Measurements from ENCODE around the gene LRRC59. TPM values are rescaled to one million over a fixed set of nuclear protein-coding genes. Genes with fewer than 3 reads are reported as not detected.

LRRC59 gene
- polyA plus RNA-seq, 3 donors from 2014 or later: 16.8 to 30.3 (median 23.9) TPM

- DNase-seq: no peak
- Mint-ChIP-seq H3K36me3 (peaks cover 22 to 61% (median 60%) of the 10 kb centered on the region in 3 donors), H3K4me1 (peaks cover 1 to 22% of the 10 kb centered on the region in 2 donors), H3K27me3 (ENCODE audit: low read depth in 3 of 3) (peaks cover 0 to 4% (median 3%) of the 10 kb centered on the region in 3 donors), H3K9me3 (no peaks in the 10 kb centered on the region), H3K27ac (no peak overlapping the region), H3K4me3 (no peak overlapping the region)
Observed at GRCh38 chr17:50388728-50389127, 8.6 kb downstream of the LRRC59 start.

DNA sequence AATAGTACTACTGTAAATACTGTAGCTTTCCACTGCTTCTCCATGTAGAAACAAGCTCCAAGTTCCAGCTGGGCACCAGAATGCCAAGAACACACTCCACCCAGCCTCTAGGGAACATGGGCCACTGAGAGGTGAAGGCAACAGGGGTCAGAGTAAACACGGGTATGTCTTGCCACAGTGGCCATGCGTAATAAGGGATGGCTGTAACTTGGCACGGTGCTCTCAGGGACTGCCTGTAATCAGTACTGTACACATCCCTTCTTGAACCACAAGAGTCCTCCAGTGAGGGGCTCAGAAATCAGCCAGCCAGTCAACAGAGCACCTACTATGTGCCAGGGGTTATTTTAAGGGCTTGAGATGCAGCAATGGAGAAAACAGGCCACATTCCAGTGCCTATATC, 10.8 kb downstream of the LRRC59 start:
- Mint-ChIP-seq H3K27me3 (ENCODE audit: low read depth in 3 of 3) (peaks cover 0 to 4% (median 3%) of the 10 kb centered on the region in 3 donors), H3K4me1 (peaks cover 1 to 14% of the 10 kb centered on the region in 2 donors), H3K9me3 (no peaks in the 10 kb centered on the region), H3K27ac (peak overlapping the region in 1 of 6 donors; percentile 30), H3K4me3 (no peak overlapping the region), H3K36me3 (peaks cover 19 to 58% (median 50%) of the 10 kb centered on the region in 3 donors)
- DNase-seq: no peak

GRCh38 chr17:50382931-50383330, 14.4 kb downstream of the LRRC59 start:
- no peak overlapping the region for H3K27ac Mint-ChIP-seq
- peaks cover 19 to 37% (median 27%) of the 10 kb centered on the region in 3 donors for H3K36me3 Mint-ChIP-seq
- H3K27me3 Mint-ChIP-seq (ENCODE audit: low read depth in 3 of 3): peaks cover 0 to 11% (median 3%) of the 10 kb centered on the region in 3 donors
- H3K4me3 Mint-ChIP-seq: no peak overlapping the region
- no peaks in the 10 kb centered on the region for H3K9me3 Mint-ChIP-seq
- peaks cover 1 to 14% of the 10 kb centered on the region in 2 donors for H3K4me1 Mint-ChIP-seq
- DNase-seq: no peak

GRCh38 chr17:50381920-50382319, 15.4 kb downstream of the LRRC59 start:
- Mint-ChIP-seq H3K9me3 (no peaks in the 10 kb centered on the region), H3K4me3 (no peak overlapping the region), H3K36me3 (peaks cover 13 to 27% (median 17%) of the 10 kb centered on the region in 3 donors), H3K27ac (peak overlapping the region in 1 of 6 donors; percentile 25), H3K4me1 (peaks cover 1 to 6% of the 10 kb centered on the region in 2 donors), H3K27me3 (ENCODE audit: low read depth in 3 of 3) (peaks cover 0 to 11% (median 3%) of the 10 kb centered on the region in 3 donors)
- DNase-seq: no peak

DNA sequence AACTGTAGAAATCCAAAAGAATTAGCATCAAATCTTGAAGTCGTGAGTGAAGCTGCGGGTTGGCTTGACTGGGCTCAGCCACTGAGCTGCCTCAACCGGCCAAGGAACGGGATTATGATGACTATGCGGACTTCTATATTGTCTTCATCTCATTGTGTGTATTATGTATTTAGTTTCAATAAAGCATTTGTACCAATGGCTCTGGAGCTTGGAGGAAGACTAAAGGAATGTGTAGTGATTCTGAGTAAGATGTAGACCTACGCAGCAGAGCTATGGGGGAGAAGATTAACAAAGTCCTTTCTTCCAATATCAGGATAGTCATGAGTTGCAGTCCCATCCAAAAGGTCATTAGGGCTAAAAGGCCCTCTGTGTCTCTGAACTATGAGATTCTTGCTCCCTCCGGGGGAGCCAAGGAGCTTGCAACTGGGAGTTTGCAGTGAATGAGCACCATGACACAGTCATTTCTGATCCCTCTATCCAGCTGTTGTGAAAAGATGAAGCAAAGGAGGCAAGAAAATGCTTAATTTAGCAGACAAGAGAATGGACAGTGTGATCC, 16.0 kb downstream of the LRRC59 start:
- Mint-ChIP-seq H3K4me1 (peaks cover 0 to under 1% of the 10 kb centered on the region in 2 donors), H3K9me3 (no peaks in the 10 kb centered on the region), H3K4me3 (no peak overlapping the region), H3K36me3 (peaks cover 12 to 25% (median 13%) of the 10 kb centered on the region in 3 donors), H3K27ac (no peak overlapping the region), H3K27me3 (ENCODE audit: low read depth in 3 of 3) (peaks cover 0 to 11% (median 3%) of the 10 kb centered on the region in 3 donors)
- DNase-seq: no peak

- Mint-ChIP-seq H3K4me3 (no peak overlapping the region), H3K9me3 (no peaks in the 10 kb centered on the region), H3K36me3 (peaks cover 10 to 24% (median 13%) of the 10 kb centered on the region in 3 donors), H3K27me3 (ENCODE audit: low read depth in 3 of 3) (peaks cover 0 to 11% (median 3%) of the 10 kb centered on the region in 3 donors), H3K4me1 (no peaks in the 10 kb centered on the region), H3K27ac (no peak overlapping the region)
- no peak for DNase-seq
Observed at GRCh38 chr17:50380369-50381259, 16.7 kb downstream of the LRRC59 start.

DNA sequence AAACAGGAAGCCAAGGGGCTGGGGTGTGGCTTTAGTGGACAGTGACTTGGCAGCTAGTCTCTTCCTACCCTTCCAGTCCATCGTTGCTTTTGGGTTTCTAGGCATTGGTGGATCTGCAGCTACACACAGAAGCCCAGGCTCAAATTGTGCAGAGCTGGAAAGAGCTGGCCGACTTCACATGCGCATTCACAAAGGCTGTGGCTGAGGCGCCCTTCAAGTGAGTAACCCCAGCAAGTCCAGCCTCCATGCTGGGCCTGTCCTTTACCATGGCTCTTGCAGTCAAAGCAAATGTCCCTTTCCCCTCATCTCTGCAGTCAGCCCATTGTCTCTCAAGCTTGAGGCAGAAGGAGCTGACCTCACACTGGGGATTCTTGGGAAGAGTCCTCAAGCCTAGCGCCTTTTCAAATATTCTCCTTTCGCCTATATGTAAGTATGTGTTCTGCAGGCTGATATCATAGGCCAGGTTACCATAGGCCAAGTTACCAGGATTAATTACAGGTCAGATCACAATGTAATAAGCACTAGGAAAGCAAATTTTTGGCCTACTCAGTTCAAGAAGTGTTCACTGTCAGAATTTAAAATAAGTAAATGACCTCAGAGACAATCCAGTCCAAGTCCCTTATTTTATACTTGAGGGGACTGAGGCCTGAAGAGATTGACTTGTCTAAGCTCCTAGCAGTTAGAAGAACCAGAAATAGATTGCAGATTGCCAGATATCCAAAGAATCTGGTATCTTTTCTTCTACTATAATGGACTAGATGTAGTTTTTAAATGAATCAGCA, 17.8 kb downstream of the LRRC59 start:
- no peak overlapping the region for H3K4me3 Mint-ChIP-seq
- H3K27ac Mint-ChIP-seq: peak overlapping the region in 1 of 6 donors; percentile 48
- peaks cover 3 to 14% (median 8%) of the 10 kb centered on the region in 3 donors for H3K36me3 Mint-ChIP-seq
- H3K27me3 Mint-ChIP-seq (ENCODE audit: low read depth in 3 of 3): peaks cover 0 to 8% (median 3%) of the 10 kb centered on the region in 3 donors
- no peaks in the 10 kb centered on the region for H3K9me3 Mint-ChIP-seq
- no peak for DNase-seq
- no peaks in the 10 kb centered on the region for H3K4me1 Mint-ChIP-seq

DNA sequence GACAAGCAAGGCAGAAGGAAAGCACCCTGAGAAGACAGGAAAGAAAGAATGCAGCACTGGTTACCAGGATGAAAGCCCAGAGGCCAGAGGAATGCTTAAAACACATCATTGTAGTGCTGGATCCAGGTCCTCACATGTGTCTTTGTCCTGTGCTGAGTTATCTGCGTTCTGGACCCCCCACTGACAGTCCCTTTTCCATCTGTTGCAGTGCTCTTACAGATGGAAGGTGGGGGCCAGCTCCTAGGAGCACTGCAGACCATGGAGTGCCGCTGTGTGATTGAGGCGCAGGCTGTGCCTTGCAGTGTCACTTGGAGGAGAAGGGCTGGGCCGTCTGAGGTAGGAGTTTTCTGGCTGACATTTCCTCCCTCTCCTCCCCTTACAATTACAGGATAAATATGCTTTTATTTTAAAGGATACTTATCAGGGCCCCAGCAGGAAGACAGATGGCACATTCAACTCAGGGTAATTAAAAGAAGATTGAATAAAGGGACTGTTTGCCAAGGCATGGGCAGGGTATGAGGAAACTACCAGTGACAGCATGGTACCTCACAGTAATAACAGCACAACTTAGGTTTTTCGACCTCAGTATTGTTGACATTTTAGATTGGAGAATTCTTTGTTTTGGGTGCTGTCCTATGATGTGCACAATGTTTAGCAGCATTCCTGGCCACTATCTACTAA, 21.3 kb downstream of the LRRC59 start:
- Mint-ChIP-seq H3K4me3 (no peak overlapping the region), H3K9me3 (no peaks in the 10 kb centered on the region), H3K27ac (no peak overlapping the region), H3K36me3 (peaks cover 0 to 4% (median 3%) of the 10 kb centered on the region in 3 donors), H3K4me1 (peaks cover 24 to 28% of the 10 kb centered on the region in 2 donors), H3K27me3 (ENCODE audit: low read depth in 3 of 3) (peaks cover 4 to 12% (median 5%) of the 10 kb centered on the region in 3 donors)
- no peak for DNase-seq

DNA sequence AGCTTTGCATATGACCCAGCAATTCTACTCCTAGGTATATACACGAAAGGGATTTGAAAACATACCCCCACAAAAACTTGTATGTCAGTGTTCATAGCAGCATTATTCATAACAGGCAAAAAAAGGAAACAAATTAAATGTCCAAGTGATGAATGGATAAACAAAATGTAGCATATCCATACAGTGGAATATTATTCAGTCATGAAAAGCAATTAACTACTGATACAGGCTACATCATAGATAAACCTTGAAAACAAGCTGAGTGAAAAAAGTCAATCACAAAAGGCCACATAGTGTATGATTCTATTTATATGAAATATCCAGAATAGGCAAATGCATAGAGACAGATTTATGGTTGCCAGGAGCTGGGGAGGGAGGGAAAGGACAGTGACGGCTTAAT, 23.6 kb downstream of the LRRC59 start:
- peak overlapping the region in 3 of 6 donors; percentile 98 to 100 (median 100) for H3K27ac Mint-ChIP-seq
- DNase-seq: no peak
- no peaks in the 10 kb centered on the region for H3K9me3 Mint-ChIP-seq
- peaks cover 4 to 5% (median 5%) of the 10 kb centered on the region in 3 donors for H3K27me3 Mint-ChIP-seq (ENCODE audit: low read depth in 3 of 3)
- H3K36me3 Mint-ChIP-seq: peaks cover 4 to 7% (median 6%) of the 10 kb centered on the region in 3 donors
- peaks cover 28 to 30% of the 10 kb centered on the region in 2 donors for H3K4me1 Mint-ChIP-seq
- H3K4me3 Mint-ChIP-seq: peak overlapping the region; percentile 36 to 100 (median 99)

GRCh38 chr17:50372758-50373556, 24.4 kb downstream of the LRRC59 start, which contains the start of the genes EME1 and MRPL27:
Gene EME1, plus strand, starts transcription at chr17:50373229. Its CDS starts 1,980 bp downstream, at chr17:50375209.
Gene MRPL27, minus strand, starts transcription at chr17:50373184. Its CDS starts 14 bp downstream, at chr17:50373170.
- H3K4me3 Mint-ChIP-seq: peak within 1 kb of the TSS; percentile 99 to 100 (median 99)
- peaks cover 4 to 5% (median 5%) of the 10 kb centered on the region in 3 donors for H3K27me3 Mint-ChIP-seq (ENCODE audit: low read depth in 3 of 3)
- H3K36me3 Mint-ChIP-seq: peaks cover 4 to 12% (median 7%) of the 10 kb centered on the region in 3 donors
- peak within 1 kb of the TSS; percentile 97 to 100 (median 98) for H3K27ac Mint-ChIP-seq
- H3K4me1 Mint-ChIP-seq: peaks cover 28 to 30% of the 10 kb centered on the region in 2 donors
- DNase-seq: peak; percentile 88 to 91 (median 89)
- no peaks in the 10 kb centered on the region for H3K9me3 Mint-ChIP-seq

- DNase-seq: no peak
Observed at GRCh38 chr17:50372222-50372757, 25.0 kb downstream of the LRRC59 start.

GRCh38 chr17:50371526-50371925, 25.8 kb downstream of the LRRC59 start:
- no peak for DNase-seq
- peaks cover 4 to 5% (median 5%) of the 10 kb centered on the region in 3 donors for H3K27me3 Mint-ChIP-seq (ENCODE audit: low read depth in 3 of 3)
- H3K27ac Mint-ChIP-seq: peak overlapping the region in 4 of 6 donors; percentile 38 to 66 (median 51)
- H3K4me1 Mint-ChIP-seq: peaks cover 28 to 30% of the 10 kb centered on the region in 2 donors
- peak overlapping the region; percentile 53 to 100 (median 99) for H3K4me3 Mint-ChIP-seq
- no peaks in the 10 kb centered on the region for H3K9me3 Mint-ChIP-seq
- H3K36me3 Mint-ChIP-seq: peaks cover 4 to 18% (median 10%) of the 10 kb centered on the region in 3 donors

More at GRCh38 chr17:50372222-50372757, 25.0 kb downstream of the LRRC59 start:
- H3K27me3 Mint-ChIP-seq (ENCODE audit: low read depth in 3 of 3): peaks cover 4 to 5% (median 5%) of the 10 kb centered on the region in 3 donors
- peaks cover 4 to 18% (median 10%) of the 10 kb centered on the region in 3 donors for H3K36me3 Mint-ChIP-seq
- H3K27ac Mint-ChIP-seq: peak overlapping the region; percentile 97 to 100 (median 98)
- H3K9me3 Mint-ChIP-seq: no peaks in the 10 kb centered on the region
- H3K4me3 Mint-ChIP-seq: peak overlapping the region; percentile 99 to 100 (median 99)
- H3K4me1 Mint-ChIP-seq: peaks cover 28 to 30% of the 10 kb centered on the region in 2 donors

Measured in immature natural killer cell (primary cell).